Measurements from ENCODE around the gene TBX4. TPM values are rescaled to one million over a fixed set of nuclear protein-coding genes. Genes with fewer than 3 reads are reported as not detected.
A peak's percentile ranks its signal among the peaks of the same experiment; 100 is the strongest.

The TBX4 gene
- total and polyA plus RNA-seq, 2 experiments from 2014 or later = not detected

- 57% methylated on average over 4 of the region's 4 CpGs for WGBS, 2 experiments (ENCODE audit: low coverage in 1 of 2, low lambda C conversion rate in 2 of 2, missing lambda C conversion rate in 2 of 2)
- Histone ChIP-seq H3F3A (ENCODE audit: insufficient read depth) (no peaks in the 10 kb centered on the region), H3K36me3 (ENCODE audit: low read depth) (no peaks in the 10 kb centered on the region), H3K27me3 (replicated peaks; ENCODE audit: insufficient read depth) (peaks cover 59% of the 10 kb centered on the region), H3K79me2 (ENCODE audit: insufficient read depth) (no peaks in the 10 kb centered on the region), H3K9me3 (ENCODE audit: low read depth) (no peaks in the 10 kb centered on the region), H4K20me1 (ENCODE audit: insufficient read depth) (no peaks in the 10 kb centered on the region), H3K9ac (no peak overlapping the region), H3K4me3 (no peak overlapping the region), H2AFZ (no peak overlapping the region), H3K4me1 (ENCODE audit: insufficient read depth) (no peaks in the 10 kb centered on the region), H3K9me2 (ENCODE audit: insufficient read depth) (no peaks in the 10 kb centered on the region), H3K27ac (no peak overlapping the region), H3K4me2 (ENCODE audit: unreplicated experiment) (no peak overlapping the region)
- in situ Hi-C loops (cut with MboI) = no loop called here
- TF ChIP-seq EZH2 (IDR thresholded peaks at IDR 0.05; ENCODE audit: insufficient read depth, poor library complexity, severe bottlenecking) (no peak), EZH2phosphoT487 (IDR thresholded peaks at IDR 0.05; ENCODE audit: insufficient read depth, low read depth) (no peak)
- DNase-seq = peak; percentile 3
Measured at GRCh38 chr17:61511480-61512182, 59.4 kb downstream of the TBX4 start.

DNA sequence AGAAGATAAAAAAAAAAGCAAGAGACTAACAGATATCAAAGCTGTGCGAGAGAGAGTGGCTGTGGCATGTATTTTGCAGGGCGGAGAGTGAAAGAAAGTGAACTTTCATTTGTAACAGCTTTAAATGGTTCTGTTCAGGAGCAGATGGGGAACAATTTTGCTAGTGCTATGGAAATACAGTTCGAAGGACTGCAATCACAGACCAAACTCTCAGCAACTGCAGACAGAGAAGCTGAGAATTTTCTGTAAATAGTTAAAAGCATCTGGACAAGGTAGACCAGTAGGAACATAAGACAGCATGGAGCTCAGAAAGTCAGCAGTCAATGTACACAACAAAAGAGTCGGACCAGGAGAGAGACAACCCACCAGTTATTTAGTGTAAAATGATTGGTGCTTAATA, 62.3 kb downstream of the TBX4 start:
- H3K79me2 ChIP-seq (ENCODE audit: insufficient read depth) = no peaks in the 10 kb centered on the region
- H3K9me3 ChIP-seq (ENCODE audit: low read depth) = no peaks in the 10 kb centered on the region
- H3K4me2 ChIP-seq (ENCODE audit: unreplicated experiment) = no peak overlapping the region
- no peaks in the 10 kb centered on the region for H3K9me2 ChIP-seq (ENCODE audit: insufficient read depth)
- H2AFZ ChIP-seq = no peak overlapping the region
- in situ Hi-C loops (cut with MboI) = no loop called here
- no peak overlapping the region for H3K4me3 ChIP-seq
- no peak overlapping the region for H3K27ac ChIP-seq
- 5% methylated on average over 4 of the region's 4 CpGs for WGBS, 2 experiments (ENCODE audit: low coverage in 1 of 2, low lambda C conversion rate in 2 of 2, missing lambda C conversion rate in 2 of 2)
- TF ChIP-seq EZH2 (IDR thresholded peaks at IDR 0.05; ENCODE audit: insufficient read depth, poor library complexity, severe bottlenecking) = no peak
- TF ChIP-seq EZH2phosphoT487 (IDR thresholded peaks at IDR 0.05; ENCODE audit: insufficient read depth, low read depth) = no peak
- H4K20me1 ChIP-seq (ENCODE audit: insufficient read depth) = no peaks in the 10 kb centered on the region
- H3F3A ChIP-seq (ENCODE audit: insufficient read depth) = no peaks in the 10 kb centered on the region
- no peaks in the 10 kb centered on the region for H3K4me1 ChIP-seq (ENCODE audit: insufficient read depth)
- no peak overlapping the region for H3K9ac ChIP-seq
- no peaks in the 10 kb centered on the region for H3K36me3 ChIP-seq (ENCODE audit: low read depth)
- peaks cover 58% of the 10 kb centered on the region for H3K27me3 ChIP-seq (replicated peaks; ENCODE audit: insufficient read depth)
- DNase-seq = no peak

DNA sequence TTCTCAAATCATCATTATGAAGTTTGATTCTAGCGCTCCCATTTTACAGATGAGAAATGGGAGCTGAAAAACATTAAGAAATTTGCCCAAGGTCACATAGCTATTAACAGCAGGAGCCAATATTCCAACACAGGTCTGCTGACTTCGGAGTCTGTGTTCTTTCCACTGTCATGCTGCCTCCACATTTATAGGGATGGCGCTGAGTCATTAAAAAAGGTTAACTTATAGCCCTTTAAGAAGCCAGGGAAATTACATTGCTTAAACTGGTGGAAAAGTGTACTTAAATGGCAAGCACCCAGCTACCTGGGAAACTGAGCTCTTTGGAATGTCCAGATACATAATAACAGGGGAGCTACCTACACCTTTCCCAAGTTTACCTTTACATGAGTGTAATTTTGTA, 65.0 kb downstream of the TBX4 start:
- Histone ChIP-seq H3K9me2 (ENCODE audit: insufficient read depth) (no peaks in the 10 kb centered on the region), H3K9me3 (ENCODE audit: low read depth) (no peaks in the 10 kb centered on the region), H3K4me1 (ENCODE audit: insufficient read depth) (no peaks in the 10 kb centered on the region), H3K27me3 (replicated peaks; ENCODE audit: insufficient read depth) (peaks cover 64% of the 10 kb centered on the region), H2AFZ (no peak overlapping the region), H3K9ac (no peak overlapping the region), H4K20me1 (ENCODE audit: insufficient read depth) (no peaks in the 10 kb centered on the region), H3K79me2 (ENCODE audit: insufficient read depth) (no peaks in the 10 kb centered on the region), H3K36me3 (ENCODE audit: low read depth) (no peaks in the 10 kb centered on the region), H3K4me3 (no peak overlapping the region), H3F3A (ENCODE audit: insufficient read depth) (no peaks in the 10 kb centered on the region), H3K27ac (no peak overlapping the region), H3K4me2 (ENCODE audit: unreplicated experiment) (no peak overlapping the region)
- no peak for DNase-seq
- no peak for TF ChIP-seq EZH2phosphoT487 (IDR thresholded peaks at IDR 0.05; ENCODE audit: insufficient read depth, low read depth)
- no peak for TF ChIP-seq EZH2 (IDR thresholded peaks at IDR 0.05; ENCODE audit: insufficient read depth, poor library complexity, severe bottlenecking)
- in situ Hi-C loops (cut with MboI) = no loop called here
- WGBS, 2 experiments (ENCODE audit: low coverage in 1 of 2, low lambda C conversion rate in 2 of 2, missing lambda C conversion rate in 2 of 2) = 73% methylated on average over 3 of the region's 3 CpGs

GRCh38 chr17:61517843-61518606, 65.8 kb downstream of the TBX4 start:
- Histone ChIP-seq H3K36me3 (ENCODE audit: low read depth) (no peaks in the 10 kb centered on the region), H4K20me1 (ENCODE audit: insufficient read depth) (no peaks in the 10 kb centered on the region), H2AFZ (no peak overlapping the region), H3K27me3 (replicated peaks; ENCODE audit: insufficient read depth) (peaks cover 71% of the 10 kb centered on the region), H3K4me3 (no peak overlapping the region), H3K4me1 (ENCODE audit: insufficient read depth) (no peaks in the 10 kb centered on the region), H3K9me3 (ENCODE audit: low read depth) (no peaks in the 10 kb centered on the region), H3K9me2 (ENCODE audit: insufficient read depth) (no peaks in the 10 kb centered on the region), H3F3A (ENCODE audit: insufficient read depth) (no peaks in the 10 kb centered on the region), H3K27ac (no peak overlapping the region), H3K79me2 (ENCODE audit: insufficient read depth) (no peaks in the 10 kb centered on the region), H3K4me2 (ENCODE audit: unreplicated experiment) (no peak overlapping the region), H3K9ac (no peak overlapping the region)
- in situ Hi-C loops (cut with MboI) = no loop called here
- WGBS, 2 experiments (ENCODE audit: low coverage in 1 of 2, low lambda C conversion rate in 2 of 2, missing lambda C conversion rate in 2 of 2) = 10 to 18% methylated on average over 3 of the region's 3 CpGs
- no peak for TF ChIP-seq EZH2 (IDR thresholded peaks at IDR 0.05; ENCODE audit: insufficient read depth, poor library complexity, severe bottlenecking)
- no peak for DNase-seq
